ENCODE data around the gene ARV1.

DNA sequence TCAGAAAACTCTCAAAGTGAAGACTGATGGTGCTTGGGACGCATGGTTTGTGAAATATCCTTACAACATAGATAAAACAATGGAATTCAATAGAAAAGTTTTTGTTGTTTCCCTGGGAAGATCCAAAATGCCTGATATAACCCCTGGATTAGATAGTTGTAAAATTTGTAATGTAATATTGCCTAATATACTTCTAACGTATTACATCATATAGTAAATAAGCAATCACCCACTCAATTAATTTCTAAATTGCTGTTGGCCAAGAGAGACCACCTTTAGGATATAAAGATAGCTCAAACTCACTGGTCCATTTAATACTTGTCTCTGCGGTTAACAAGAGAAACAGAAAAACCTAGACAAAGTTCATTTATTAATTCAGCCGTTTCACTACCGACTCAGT, 42.4 kb upstream of the ARV1 start:
- TF ChIP-seq CTCF (IDR thresholded peaks at IDR 0.05): no peak
- no peak for TF ChIP-seq POLR2A (IDR thresholded peaks at IDR 0.05)
